ENCODE data around the gene CMAS.

Gene CMAS

GRCh38 chr12:22082190-22082701 is 36.2 kb downstream of the CMAS start:
- H2AFZ ChIP-seq (ENCODE audit: insufficient read depth, low read length, poor library complexity): no peak overlapping the region
- H2AK5ac ChIP-seq (ENCODE audit: low read length): no peak overlapping the region
- H2BK5ac ChIP-seq (ENCODE audit: low read depth, low read length, poor library complexity): no peak overlapping the region
- no peak overlapping the region for H3K4ac ChIP-seq (ENCODE audit: low read depth, low read length)
- no peak overlapping the region for H4K91ac ChIP-seq (ENCODE audit: low read depth, low read length)
- no peak overlapping the region for H3K27ac ChIP-seq (ENCODE audit: low read depth, low read length)
- H3K4me2 ChIP-seq (ENCODE audit: low read length): no peak overlapping the region
- H3K79me1 ChIP-seq (ENCODE audit: low read length): no peaks in the 10 kb centered on the region
- no CpG with 5 or more reads among the region's 10 CpGs for WGBS (ENCODE audit: extremely low coverage, insufficient coverage, insufficient read length)
- no peak overlapping the region for H2BK120ac ChIP-seq (ENCODE audit: insufficient read depth, low read length, poor library complexity)
- H3K23ac ChIP-seq (ENCODE audit: low read length): no peak overlapping the region
- H3K79me2 ChIP-seq (ENCODE audit: control insufficient read depth, insufficient read depth, low read length, poor library complexity): no peaks in the 10 kb centered on the region
- H3K27me3 ChIP-seq (ENCODE audit: insufficient read depth, low read length): no peaks in the 10 kb centered on the region
- no peaks in the 10 kb centered on the region for H3K9me3 ChIP-seq (ENCODE audit: insufficient read depth, low read depth, low read length)
- no peak overlapping the region for H3K18ac ChIP-seq (ENCODE audit: low read length)
- H3K4me1 ChIP-seq (ENCODE audit: control insufficient read depth in 1 of 2, insufficient read depth in 2 of 2, low read length in 2 of 2): no peaks in the 10 kb centered on the region
- no peak overlapping the region for H3K9ac ChIP-seq (ENCODE audit: low read length)
- no peak overlapping the region for H4K8ac ChIP-seq (ENCODE audit: low read depth, low read length)
- H3K4me3 ChIP-seq (ENCODE audit: low read depth, low read length): no peak overlapping the region
- DNase-seq: no peak
- H2BK12ac ChIP-seq (ENCODE audit: low read length): no peak overlapping the region
- H3K14ac ChIP-seq (ENCODE audit: low read length): no peak overlapping the region
- H4K12ac ChIP-seq (ENCODE audit: low read depth, low read length): no peak overlapping the region
- H3K36me3 ChIP-seq (ENCODE audit: control insufficient read depth in 1 of 2, insufficient read depth in 2 of 2, low read length in 2 of 2): no peaks in the 10 kb centered on the region

GRCh38 chr12:22083167-22083566 is 37.1 kb downstream of the CMAS start:
- Histone ChIP-seq H3K27me3 (ENCODE audit: insufficient read depth, low read length) (no peaks in the 10 kb centered on the region), H3K9me3 (ENCODE audit: insufficient read depth, low read depth, low read length) (no peaks in the 10 kb centered on the region), H4K91ac (ENCODE audit: low read depth, low read length) (no peak overlapping the region), H2AFZ (ENCODE audit: insufficient read depth, low read length, poor library complexity) (no peak overlapping the region), H3K36me3 (ENCODE audit: control insufficient read depth in 1 of 2, insufficient read depth in 2 of 2, low read length in 2 of 2) (no peaks in the 10 kb centered on the region), H3K4me2 (ENCODE audit: low read length) (no peak overlapping the region), H3K79me1 (ENCODE audit: low read length) (no peaks in the 10 kb centered on the region), H4K8ac (ENCODE audit: low read depth, low read length) (no peak overlapping the region), H4K12ac (ENCODE audit: low read depth, low read length) (no peak overlapping the region), H3K4ac (ENCODE audit: low read depth, low read length) (no peak overlapping the region), H2BK12ac (ENCODE audit: low read length) (no peak overlapping the region), H3K4me3 (ENCODE audit: low read depth, low read length) (no peak overlapping the region), H3K9ac (ENCODE audit: low read length) (no peak overlapping the region), H3K27ac (ENCODE audit: low read depth, low read length) (no peak overlapping the region), H3K4me1 (ENCODE audit: control insufficient read depth in 1 of 2, insufficient read depth in 2 of 2, low read length in 2 of 2) (no peaks in the 10 kb centered on the region), H3K23ac (ENCODE audit: low read length) (no peak overlapping the region), H2AK5ac (ENCODE audit: low read length) (no peak overlapping the region), H3K18ac (ENCODE audit: low read length) (no peak overlapping the region), H2BK5ac (ENCODE audit: low read depth, low read length, poor library complexity) (no peak overlapping the region), H2BK120ac (ENCODE audit: insufficient read depth, low read length, poor library complexity) (no peak overlapping the region), H3K14ac (ENCODE audit: low read length) (no peak overlapping the region), H3K79me2 (ENCODE audit: control insufficient read depth, insufficient read depth, low read length, poor library complexity) (no peaks in the 10 kb centered on the region)
- DNase-seq: peak; percentile 30 to 68

- Histone ChIP-seq H3K9ac (ENCODE audit: low read length) (no peak overlapping the region), H4K91ac (ENCODE audit: low read depth, low read length) (no peak overlapping the region), H3K79me1 (ENCODE audit: low read length) (no peaks in the 10 kb centered on the region), H3K18ac (ENCODE audit: low read length) (no peak overlapping the region), H3K27ac (ENCODE audit: low read depth, low read length) (no peak overlapping the region), H2BK12ac (ENCODE audit: low read length) (no peak overlapping the region), H3K4me3 (ENCODE audit: low read depth, low read length) (no peak overlapping the region), H2AFZ (ENCODE audit: insufficient read depth, low read length, poor library complexity) (no peak overlapping the region), H3K14ac (ENCODE audit: low read length) (no peak overlapping the region), H3K4ac (ENCODE audit: low read depth, low read length) (no peak overlapping the region), H2BK120ac (ENCODE audit: insufficient read depth, low read length, poor library complexity) (no peak overlapping the region), H3K79me2 (ENCODE audit: control insufficient read depth, insufficient read depth, low read length, poor library complexity) (no peaks in the 10 kb centered on the region), H3K4me1 (ENCODE audit: control insufficient read depth in 1 of 2, insufficient read depth in 2 of 2, low read length in 2 of 2) (no peaks in the 10 kb centered on the region), H2AK5ac (ENCODE audit: low read length) (no peak overlapping the region), H3K23ac (ENCODE audit: low read length) (no peak overlapping the region), H4K8ac (ENCODE audit: low read depth, low read length) (no peak overlapping the region), H3K4me2 (ENCODE audit: low read length) (no peak overlapping the region), H4K12ac (ENCODE audit: low read depth, low read length) (no peak overlapping the region), H3K9me3 (ENCODE audit: insufficient read depth, low read depth, low read length) (no peaks in the 10 kb centered on the region), H3K27me3 (ENCODE audit: insufficient read depth, low read length) (no peaks in the 10 kb centered on the region), H3K36me3 (ENCODE audit: control insufficient read depth in 1 of 2, insufficient read depth in 2 of 2, low read length in 2 of 2) (no peaks in the 10 kb centered on the region), H2BK5ac (ENCODE audit: low read depth, low read length, poor library complexity) (no peak overlapping the region)
- no peak for DNase-seq
- WGBS (ENCODE audit: extremely low coverage, insufficient coverage, insufficient read length): no CpG with 5 or more reads among the region's 1 CpG
Measured at GRCh38 chr12:22084852-22085251, 38.8 kb downstream of the CMAS start.

- no CpG with 5 or more reads among the region's 2 CpGs for WGBS (ENCODE audit: extremely low coverage, insufficient coverage, insufficient read length)
- Histone ChIP-seq H3K9ac (ENCODE audit: low read length) (no peak overlapping the region), H3K79me2 (ENCODE audit: control insufficient read depth, insufficient read depth, low read length, poor library complexity) (no peaks in the 10 kb centered on the region), H2AFZ (ENCODE audit: insufficient read depth, low read length, poor library complexity) (no peak overlapping the region), H3K4ac (ENCODE audit: low read depth, low read length) (no peak overlapping the region), H3K18ac (ENCODE audit: low read length) (no peak overlapping the region), H2AK5ac (ENCODE audit: low read length) (no peak overlapping the region), H3K4me1 (ENCODE audit: control insufficient read depth in 1 of 2, insufficient read depth in 2 of 2, low read length in 2 of 2) (no peaks in the 10 kb centered on the region), H3K4me2 (ENCODE audit: low read length) (no peak overlapping the region), H3K27ac (ENCODE audit: low read depth, low read length) (no peak overlapping the region), H3K79me1 (ENCODE audit: low read length) (no peaks in the 10 kb centered on the region), H3K27me3 (ENCODE audit: insufficient read depth, low read length) (no peaks in the 10 kb centered on the region), H3K36me3 (ENCODE audit: control insufficient read depth in 1 of 2, insufficient read depth in 2 of 2, low read length in 2 of 2) (no peaks in the 10 kb centered on the region), H4K12ac (ENCODE audit: low read depth, low read length) (no peak overlapping the region), H2BK12ac (ENCODE audit: low read length) (no peak overlapping the region), H3K23ac (ENCODE audit: low read length) (no peak overlapping the region), H3K4me3 (ENCODE audit: low read depth, low read length) (no peak overlapping the region), H4K91ac (ENCODE audit: low read depth, low read length) (no peak overlapping the region), H3K9me3 (ENCODE audit: insufficient read depth, low read depth, low read length) (no peaks in the 10 kb centered on the region), H4K8ac (ENCODE audit: low read depth, low read length) (no peak overlapping the region), H3K14ac (ENCODE audit: low read length) (no peak overlapping the region), H2BK5ac (ENCODE audit: low read depth, low read length, poor library complexity) (no peak overlapping the region), H2BK120ac (ENCODE audit: insufficient read depth, low read length, poor library complexity) (no peak overlapping the region)
- no peak for DNase-seq
Measured at GRCh38 chr12:22088886-22089285, 42.9 kb downstream of the CMAS start.
